Upper lobe of left lung (tissue), 6 donors: ENCODE data around the gene MYL12B. TPM values are rescaled to one million over a fixed set of nuclear protein-coding genes. Genes with fewer than 3 reads are reported as not detected.

ENCODE experiments used
- ATAC-seq, 2 donors: fragments of 200-7000 bp; cut with Tn5 transposase; one replicate each; pipeline ENCODE4 v1.9.1; 2022; ENCODE audit warnings: mild to moderate bottlenecking in 2 of 2, moderate library complexity in 2 of 2; ENCODE audit not compliant: low FRiP score in 2 of 2
- DNase-seq, 2 donors: peaks; one replicate each; pipeline ENCODE4 v3.0.0-alpha.2; 2019 to 2020
- H3K27ac ChIP-seq, 4 donors: fragments of 200-600 bp; sonication (generic); one replicate each; pipeline ENCODE4 v1.5.1; 2016 to 2019
- H3K27me3 ChIP-seq, 4 donors: fragments of 200-600 bp; sonication (generic); one replicate each; pipeline ENCODE4 v1.5.1; 2017 to 2019
- H3K36me3 ChIP-seq, 4 donors: fragments of 200-600 bp; sonication (generic); one replicate each; pipeline ENCODE4 v1.5.1; 2016 to 2019
- H3K4me1 ChIP-seq, 4 donors: fragments of 200-600 bp; sonication (generic); one replicate each; pipeline ENCODE4 v1.5.1; 2018 to 2019
- H3K4me3 ChIP-seq, 4 donors: fragments of 200-600 bp; sonication (generic); one replicate each; pipeline ENCODE4 v1.5.1; 2017 to 2019; ENCODE audit warnings: mild to moderate bottlenecking in 2 of 4, moderate library complexity in 1 of 4
- H3K9me3 ChIP-seq, 4 donors: fragments of 200-600 bp; sonication (generic); one replicate each; pipeline ENCODE4 v1.5.1; 2018 to 2019
- EP300 ChIP-seq, 4 donors: sonication (generic); formaldehyde crosslinking; IDR thresholded peaks; one replicate each; pipeline ENCODE4 v1.5.1; 2017; ENCODE audit warnings: antibody characterized with exemption in 4 of 4, control low read depth in 2 of 4
- POLR2A ChIP-seq, 4 donors: fragments of 450-650 bp; IDR thresholded peaks; one replicate each; pipeline ENCODE4 v1.5.1; 2016 to 2017; ENCODE audit warnings: antibody characterized with exemption in 4 of 4, mild to moderate bottlenecking in 2 of 4
- POLR2AphosphoS5 ChIP-seq, 2 donors: sonication (generic); formaldehyde crosslinking; IDR thresholded peaks; one replicate each; pipeline ENCODE4 v1.5.1; 2017; ENCODE audit warnings: antibody characterized with exemption in 2 of 2
- WGBS, 2 donors: methylation state at CpG; one replicate each; pipeline ENCODE4 v1.1.5; 2017 to 2018; 5-methylcytosine and 5-hydroxymethylcytosine counted together
- total RNA-seq, 6 donors: library from RNA; depleted of rRNA in 4 of 6; stranded (reverse); fragments of >200 nt in 4 of 6; gene quantifications; one replicate each; pipeline versions ENCODE4 v1.1.0 to v1.2.1, GENCODE V29; 2016 to 2021
- TF ChIP-seq, protein P1 (sequence below), 6 experiments: fragments of 450-650 bp in 4 of 6; fragments of 200-600 bp in 2 of 6; sonication (generic) in 2 of 6; IDR thresholded peaks; one replicate each; pipeline ENCODE4 v1.5.1; 2016 to 2019; ENCODE audit warnings: antibody characterized with exemption in 6 of 6
- donor health status: DM: no; HTN: no; CAD: no; lungs with moderate emphysema.
- donor health status: DM: no; HTN: yes; CAD: no; lungs with severe emphysema.

Gene MYL12B
- total RNA-seq, 6 donors from 2014 or later, result 93.2 to 451 (median 361) TPM

- H3K4me3 ChIP-seq, result no peak overlapping the region
- DNase-seq (peak in 1 of 2 donors; percentile 58), ATAC-seq (no peak)
- no peaks in the 10 kb centered on the region for H3K36me3 ChIP-seq
- TF ChIP-seq EP300 (IDR thresholded peaks at IDR 0.05), result no peak
- TF ChIP-seq, protein P1, sequence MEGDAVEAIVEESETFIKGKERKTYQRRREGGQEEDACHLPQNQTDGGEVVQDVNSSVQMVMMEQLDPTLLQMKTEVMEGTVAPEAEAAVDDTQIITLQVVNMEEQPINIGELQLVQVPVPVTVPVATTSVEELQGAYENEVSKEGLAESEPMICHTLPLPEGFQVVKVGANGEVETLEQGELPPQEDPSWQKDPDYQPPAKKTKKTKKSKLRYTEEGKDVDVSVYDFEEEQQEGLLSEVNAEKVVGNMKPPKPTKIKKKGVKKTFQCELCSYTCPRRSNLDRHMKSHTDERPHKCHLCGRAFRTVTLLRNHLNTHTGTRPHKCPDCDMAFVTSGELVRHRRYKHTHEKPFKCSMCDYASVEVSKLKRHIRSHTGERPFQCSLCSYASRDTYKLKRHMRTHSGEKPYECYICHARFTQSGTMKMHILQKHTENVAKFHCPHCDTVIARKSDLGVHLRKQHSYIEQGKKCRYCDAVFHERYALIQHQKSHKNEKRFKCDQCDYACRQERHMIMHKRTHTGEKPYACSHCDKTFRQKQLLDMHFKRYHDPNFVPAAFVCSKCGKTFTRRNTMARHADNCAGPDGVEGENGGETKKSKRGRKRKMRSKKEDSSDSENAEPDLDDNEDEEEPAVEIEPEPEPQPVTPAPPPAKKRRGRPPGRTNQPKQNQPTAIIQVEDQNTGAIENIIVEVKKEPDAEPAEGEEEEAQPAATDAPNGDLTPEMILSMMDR (IDR thresholded peaks at IDR 0.05), result no peak
- no peak for TF ChIP-seq POLR2AphosphoS5 (IDR thresholded peaks at IDR 0.05)
- H3K27me3 ChIP-seq, result no peaks in the 10 kb centered on the region
- whole genome bisulfite sequencing, 2 donors, result 63 to 73% methylated on average over 5 of the region's 5 CpGs
- H3K9me3 ChIP-seq, result no peaks in the 10 kb centered on the region
- H3K27ac ChIP-seq, result no peak overlapping the region
- no peaks in the 10 kb centered on the region for H3K4me1 ChIP-seq
Measured at GRCh38 chr18:3319399-3319798, 57.5 kb downstream of the MYL12B start.

GRCh38 chr18:3319894-3320454 lies 58.0 kb downstream of the MYL12B start:
- DNase-seq (no peak), ATAC-seq (no peak)
- Histone ChIP-seq H3K27me3 (no peaks in the 10 kb centered on the region), H3K4me3 (no peak overlapping the region), H3K27ac (no peak overlapping the region), H3K36me3 (no peaks in the 10 kb centered on the region), H3K9me3 (no peaks in the 10 kb centered on the region), H3K4me1 (no peaks in the 10 kb centered on the region)
- no peak for TF ChIP-seq EP300 (IDR thresholded peaks at IDR 0.05)
- no peak for TF ChIP-seq POLR2AphosphoS5 (IDR thresholded peaks at IDR 0.05)
- TF ChIP-seq, protein P1 (IDR thresholded peaks at IDR 0.05), result no peak
- no peak for TF ChIP-seq POLR2A (IDR thresholded peaks at IDR 0.05)
- WGBS, 2 donors, result 69 to 71% methylated on average over 2 of the region's 2 CpGs

GRCh38 chr18:3321133-3321812 lies 59.3 kb downstream of the MYL12B start:
- H3K27me3 ChIP-seq, result no peaks in the 10 kb centered on the region
- 88 to 96% methylated on average over 3 of the region's 3 CpGs for WGBS, 2 donors
- H3K9me3 ChIP-seq, result no peaks in the 10 kb centered on the region
- no peak overlapping the region for H3K27ac ChIP-seq
- peak in 1 of 2 donors; percentile 26 for DNase-seq
- no peak for TF ChIP-seq POLR2A (IDR thresholded peaks at IDR 0.05)
- no peaks in the 10 kb centered on the region for H3K36me3 ChIP-seq
- ATAC-seq, result peak in 1 of 2 donors; percentile 26
- H3K4me3 ChIP-seq, result no peak overlapping the region
- H3K4me1 ChIP-seq, result no peaks in the 10 kb centered on the region

DNA sequence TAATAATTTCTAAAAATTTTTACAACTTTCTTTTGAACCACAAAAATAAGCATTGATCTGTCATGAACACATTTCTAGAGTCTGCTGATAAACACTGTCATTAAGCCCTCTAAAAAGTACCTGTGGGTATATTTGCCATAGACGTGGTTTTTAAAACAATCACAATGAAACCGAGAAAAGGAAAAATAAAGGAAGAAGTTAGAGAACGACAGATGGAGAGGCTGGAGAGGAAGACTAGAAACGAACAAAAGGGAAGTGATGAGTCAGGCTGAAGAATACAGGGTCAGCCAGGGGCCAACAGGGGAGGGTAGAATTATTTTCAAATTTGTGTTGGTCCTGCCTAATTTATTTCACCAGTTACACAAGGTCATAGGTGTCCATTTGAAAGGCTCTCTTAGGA lies 62.0 kb downstream of the MYL12B start:
- Histone ChIP-seq H3K36me3 (no peaks in the 10 kb centered on the region), H3K27me3 (no peaks in the 10 kb centered on the region), H3K9me3 (no peaks in the 10 kb centered on the region), H3K4me3 (no peak overlapping the region), H3K4me1 (no peaks in the 10 kb centered on the region), H3K27ac (no peak overlapping the region)
- 31 to 39% methylated on average over 4 of the region's 4 CpGs for WGBS, 2 donors
- ATAC-seq (peak in 1 of 2 donors; percentile 63), DNase-seq (no peak)
- TF ChIP-seq POLR2AphosphoS5 (IDR thresholded peaks at IDR 0.05) (no peak), POLR2A (IDR thresholded peaks at IDR 0.05) (no peak), EP300 (IDR thresholded peaks at IDR 0.05) (no peak)
- TF ChIP-seq, protein P1 (IDR thresholded peaks at IDR 0.05), result no peak

Other genes with a start within 250 kb of the MYL12B start
- gene LPIN2, start 249.0 kb upstream of the MYL12B start, total RNA-seq, result 100 to 1,000 TPM in 1 of 6 donors, 10 to 100 TPM in 5; 37.7 to 105 (median 57.3) TPM
- 10 to 100 TPM in 1 of 6 donors, 1 to 10 TPM in 4, under 1 TPM in 1; 0.76 to 11.2 (median 2.2) TPM for gene MYOM1, start 42.2 kb upstream of the MYL12B start, total RNA-seq
- 100 to 1,000 TPM; 184 to 702 (median 558) TPM for gene MYL12A, start 14.3 kb upstream of the MYL12B start, total RNA-seq
- 10 to 100 TPM; 55.8 to 87.0 (median 64.8) TPM for gene TGIF1, start 188.0 kb downstream of the MYL12B start, total RNA-seq